Spleen (tissue), 11 donors: ENCODE measurements around the gene AP3S1. TPM values are rescaled to one million over a fixed set of nuclear protein-coding genes. Genes with fewer than 3 reads are reported as not detected.

Experiments used
- DNase-seq: peaks from one replicate; pipeline ENCODE4 v3.0.0-alpha.2; 2020
- H3K27ac ChIP-seq, 8 donors: fragments of 200-600 bp; sonication (generic) in 7 of 8; 1 replicate in 4 of 8; 2 replicates in 4 of 8; pipeline versions ENCODE4 v1.5.0 to v1.8.0; 2016 to 2021; ENCODE audit warnings: inconsistent platforms in 4 of 8, mild to moderate bottlenecking in 4 of 8, moderate library complexity in 1 of 8
- H3K27me3 ChIP-seq, 7 donors: fragments of 200-600 bp; sonication (generic) in 6 of 7; replicated peaks in 1 of 7; 1 replicate in 4 of 7; 2 replicates in 3 of 7; pipeline versions ENCODE4 v1.5.0 to v1.8.0; 2016 to 2021; ENCODE audit warnings: inconsistent platforms in 3 of 7, mild to moderate bottlenecking in 1 of 7
- H3K36me3 ChIP-seq, 6 donors: fragments of 200-600 bp; sonication (generic) in 5 of 6; 1 replicate in 4 of 6; 2 replicates in 2 of 6; pipeline versions ENCODE4 v1.5.0 to v1.8.0; 2016 to 2021; ENCODE audit warnings: inconsistent platforms in 2 of 6
- H3K4me1 ChIP-seq, 6 donors: fragments of 200-600 bp; sonication (generic) in 5 of 6; 1 replicate in 3 of 6; 2 replicates in 3 of 6; pipeline versions ENCODE4 v1.5.0 to v1.8.0; 2016 to 2021; ENCODE audit warnings: inconsistent platforms in 3 of 6
- H3K4me3 ChIP-seq, 8 donors: fragments of 200-600 bp; sonication (generic) in 7 of 8; 1 replicate in 4 of 8; 2 replicates in 4 of 8; pipeline versions ENCODE4 v1.5.0 to v1.8.0; 2016 to 2021; ENCODE audit warnings: inconsistent platforms in 4 of 8, mild to moderate bottlenecking in 4 of 8, moderate library complexity in 2 of 8
- H3K9me3 ChIP-seq, 8 donors: fragments of 200-600 bp; sonication (generic) in 7 of 8; 1 replicate in 4 of 8; 2 replicates in 4 of 8; pipeline versions ENCODE4 v1.5.0 to v1.8.0; 2016 to 2021; ENCODE audit warnings: inconsistent platforms in 4 of 8
- POLR2A ChIP-seq, 3 donors: fragments of 450-650 bp; IDR thresholded peaks; one replicate each; pipeline ENCODE4 v1.5.1; 2017; ENCODE audit warnings: antibody characterized with exemption in 3 of 3, mild to moderate bottlenecking in 1 of 3
- POLR2AphosphoS5 ChIP-seq, 3 donors: sonication (generic); formaldehyde crosslinking; IDR thresholded peaks; one replicate each; pipeline ENCODE4 v1.5.1; 2017; ENCODE audit warnings: antibody characterized with exemption in 3 of 3
- WGBS, 5 donors: extraction: QIAGEN DNeasy Blood & Tissue Kit in 3 of 5; methylation state at CpG; one replicate each; pipeline versions ENCODE4 v1.1.5 to v1.1.7; 2013 to 2018; 5-methylcytosine and 5-hydroxymethylcytosine counted together
- intact Hi-C: fragments of 100-400 bp; cut with DNase I; formaldehyde crosslinking; loops from one replicate; pipeline ENCODE4 v1.15.0; 2023; ENCODE audit warnings: low total_unique reads
- polyA plus RNA-seq, 3 donors: library from polyadenylated mRNA; stranded (reverse); fragments of 200-250 nt; gene quantifications; one replicate each; pipeline ENCODE4 v1.2.1, GENCODE V29; 2013
- total RNA-seq, 7 donors: library from RNA; depleted of rRNA in 3 of 7; stranded (reverse); fragments of >200 nt in 3 of 7; fragmentation: NEBNext Ultra II Directional in 4 of 7; extraction: Animal tissue kit (Norgen Biotek cat#: 25700) in 4 of 7; gene quantifications; one replicate each; pipeline versions ENCODE4 v1.1.0 to v1.2.1, GENCODE V29; 2016 to 2021
- TF ChIP-seq, protein P1 (sequence below), 11 experiments: fragments of 200-600 bp in 7 of 11; fragments of 450-650 bp in 4 of 11; sonication (generic) in 4 of 11; IDR thresholded peaks in 8 of 11; conservative IDR thresholded peaks in 3 of 11; 1 replicate in 7 of 11; 2 replicates in 4 of 11; pipeline versions ENCODE4 v1.4.0 to v1.8.0; 2016 to 2021; ENCODE audit warnings: antibody characterized with exemption in 11 of 11, inconsistent platforms in 4 of 11, mild to moderate bottlenecking in 1 of 11
- donor health status: healthy with polysubstance abuse.
- donor health status: DM: no; HTN: no; CAD: no; lungs with moderate emphysema.
- donor health status: DM: no; HTN: no; CAD: no.
- donor health status: Bipolar disorder and iron deficiency.
- donor health status: healthy.
- donor health status: DM: no; HTN: no; CAD: no.
- donor health status: DM: yes; HTN: yes; CAD: no.

Gene AP3S1
- total and polyA plus RNA-seq, 10 donors = 42.0 to 190 (median 61.7) TPM

GRCh38 chr5:115842952-115843351, 1.2 kb downstream of the AP3S1 start:
- Histone ChIP-seq H3K27ac (peak overlapping the region in 4 of 8 donors; percentile 93 to 97 (median 95)), H3K4me1 (peaks cover 38 to 85% (median 65%) of the 10 kb centered on the region in 6 donors), H3K27me3 (no peaks in the 10 kb centered on the region), H3K4me3 (peak overlapping the region; percentile 70 to 95 (median 86)), H3K36me3 (peaks cover 0 to 6% (median under 1%) of the 10 kb centered on the region in 6 donors), H3K9me3 (no peaks in the 10 kb centered on the region)
- intact Hi-C loops = loop anchor here (10.0 kb wide), 1 partner anchor 222 kb away; no protein-coding TSS in a partner anchor
- no peak for DNase-seq
- TF ChIP-seq POLR2AphosphoS5 (IDR thresholded peaks at IDR 0.05) (no peak), POLR2A (IDR thresholded peaks at IDR 0.05) (no peak)
- TF ChIP-seq, protein P1, sequence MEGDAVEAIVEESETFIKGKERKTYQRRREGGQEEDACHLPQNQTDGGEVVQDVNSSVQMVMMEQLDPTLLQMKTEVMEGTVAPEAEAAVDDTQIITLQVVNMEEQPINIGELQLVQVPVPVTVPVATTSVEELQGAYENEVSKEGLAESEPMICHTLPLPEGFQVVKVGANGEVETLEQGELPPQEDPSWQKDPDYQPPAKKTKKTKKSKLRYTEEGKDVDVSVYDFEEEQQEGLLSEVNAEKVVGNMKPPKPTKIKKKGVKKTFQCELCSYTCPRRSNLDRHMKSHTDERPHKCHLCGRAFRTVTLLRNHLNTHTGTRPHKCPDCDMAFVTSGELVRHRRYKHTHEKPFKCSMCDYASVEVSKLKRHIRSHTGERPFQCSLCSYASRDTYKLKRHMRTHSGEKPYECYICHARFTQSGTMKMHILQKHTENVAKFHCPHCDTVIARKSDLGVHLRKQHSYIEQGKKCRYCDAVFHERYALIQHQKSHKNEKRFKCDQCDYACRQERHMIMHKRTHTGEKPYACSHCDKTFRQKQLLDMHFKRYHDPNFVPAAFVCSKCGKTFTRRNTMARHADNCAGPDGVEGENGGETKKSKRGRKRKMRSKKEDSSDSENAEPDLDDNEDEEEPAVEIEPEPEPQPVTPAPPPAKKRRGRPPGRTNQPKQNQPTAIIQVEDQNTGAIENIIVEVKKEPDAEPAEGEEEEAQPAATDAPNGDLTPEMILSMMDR (IDR thresholded peaks at IDR 0.05 in 8 of 11, conservative IDR thresholded peaks at IDR 0.05 in 3 of 11) = no peak
- 10 to 18% (median 15%) methylated on average over 3 of the region's 3 CpGs for WGBS, 5 donors

GRCh38 chr5:115843444-115844130, 1.9 kb downstream of the AP3S1 start:
- no peak for DNase-seq
- Histone ChIP-seq H3K9me3 (no peaks in the 10 kb centered on the region), H3K36me3 (peaks cover 0 to under 1% (median 0%) of the 10 kb centered on the region in 6 donors), H3K27me3 (no peaks in the 10 kb centered on the region), H3K27ac (peak overlapping the region in 1 of 8 donors; percentile 24), H3K4me3 (peak overlapping the region in 3 of 8 donors; percentile 76 to 95 (median 94)), H3K4me1 (peaks cover 33 to 85% (median 59%) of the 10 kb centered on the region in 6 donors)
- 61 to 76% (median 71%) methylated on average over 6 of the region's 6 CpGs for WGBS, 5 donors
- intact Hi-C loops = loop anchor here (10.0 kb wide), 1 partner anchor 221 kb away; no protein-coding TSS in a partner anchor
- TF ChIP-seq POLR2AphosphoS5 (IDR thresholded peaks at IDR 0.05) (no peak), POLR2A (IDR thresholded peaks at IDR 0.05) (no peak)
- TF ChIP-seq, protein P1 (IDR thresholded peaks at IDR 0.05 in 8 of 11, conservative IDR thresholded peaks at IDR 0.05 in 3 of 11) = no peak

GRCh38 chr5:115844321-115844817, 2.6 kb downstream of the AP3S1 start:
- peak overlapping the region in 1 of 8 donors; percentile 24 for H3K27ac ChIP-seq
- no peaks in the 10 kb centered on the region for H3K36me3 ChIP-seq
- no peak overlapping the region for H3K4me3 ChIP-seq
- TF ChIP-seq POLR2AphosphoS5 (IDR thresholded peaks at IDR 0.05) (no peak), POLR2A (IDR thresholded peaks at IDR 0.05) (no peak)
- TF ChIP-seq, protein P1 (IDR thresholded peaks at IDR 0.05 in 8 of 11, conservative IDR thresholded peaks at IDR 0.05 in 3 of 11) = no peak
- 82 to 92% (median 83%) methylated on average over 7 of the region's 7 CpGs for WGBS, 5 donors
- H3K27me3 ChIP-seq = no peaks in the 10 kb centered on the region
- no peaks in the 10 kb centered on the region for H3K9me3 ChIP-seq
- intact Hi-C loops = loop anchor here (10.0 kb wide), 1 partner anchor 220 kb away; no protein-coding TSS in a partner anchor
- DNase-seq = no peak
- H3K4me1 ChIP-seq = peaks cover 26 to 85% (median 52%) of the 10 kb centered on the region in 6 donors

- no peaks in the 10 kb centered on the region for H3K9me3 ChIP-seq
- no peaks in the 10 kb centered on the region for H3K36me3 ChIP-seq
- no peak overlapping the region for H3K27ac ChIP-seq
- DNase-seq = no peak
- intact Hi-C loops = loop anchor here (10.0 kb wide), 1 partner anchor 218 kb away; no protein-coding TSS in a partner anchor
- TF ChIP-seq, protein P1 (IDR thresholded peaks at IDR 0.05 in 8 of 11, conservative IDR thresholded peaks at IDR 0.05 in 3 of 11) = no peak
- TF ChIP-seq POLR2A (IDR thresholded peaks at IDR 0.05) = no peak
- TF ChIP-seq POLR2AphosphoS5 (IDR thresholded peaks at IDR 0.05) = no peak
- peaks cover 14 to 96% (median 46%) of the 10 kb centered on the region in 6 donors for H3K4me1 ChIP-seq
- H3K4me3 ChIP-seq = no peak overlapping the region
- WGBS, 5 donors = 90 to 93% (median 91%) methylated on average over 7 of the region's 7 CpGs
- H3K27me3 ChIP-seq = no peaks in the 10 kb centered on the region
Measured at GRCh38 chr5:115847290-115847689, 5.6 kb downstream of the AP3S1 start.
